ENCODE results near the gene SLC41A1.

Gene SLC41A1

GRCh38 chr1:205783904-205784303 is 29.1 kb downstream of the SLC41A1 start:
- peak; percentile 64 for DNase-seq (ENCODE audit: low read depth)
- no peak overlapping the region for H3K4me3 ChIP-seq (ENCODE audit: low read depth, low read length)
- no peak for TF ChIP-seq CTCF (IDR thresholded peaks at IDR 0.05; ENCODE audit: low read depth, low read length, missing control alignments)
- in situ Hi-C loops (cut with HindIII; ENCODE audit: low sequenced_read_pairs) = no loop called here

GRCh38 chr1:205783433-205783795 is 29.6 kb downstream of the SLC41A1 start:
- TF ChIP-seq CTCF (IDR thresholded peaks at IDR 0.05; ENCODE audit: low read depth, low read length, missing control alignments) = no peak
- H3K4me3 ChIP-seq (ENCODE audit: low read depth, low read length) = no peak overlapping the region
- in situ Hi-C loops (cut with HindIII; ENCODE audit: low sequenced_read_pairs) = no loop called here
- DNase-seq (ENCODE audit: low read depth) = no peak

GRCh38 chr1:205782627-205783432 is 30.2 kb downstream of the SLC41A1 start:
- DNase-seq (ENCODE audit: low read depth) = no peak
- no peak for TF ChIP-seq CTCF (IDR thresholded peaks at IDR 0.05; ENCODE audit: low read depth, low read length, missing control alignments)
- no peak overlapping the region for H3K4me3 ChIP-seq (ENCODE audit: low read depth, low read length)
- in situ Hi-C loops (cut with HindIII; ENCODE audit: low sequenced_read_pairs) = no loop called here

- no peak for DNase-seq (ENCODE audit: low read depth)
- H3K4me3 ChIP-seq (ENCODE audit: low read depth, low read length) = no peak overlapping the region
- in situ Hi-C loops (cut with HindIII; ENCODE audit: low sequenced_read_pairs) = no loop called here
- TF ChIP-seq CTCF (IDR thresholded peaks at IDR 0.05; ENCODE audit: low read depth, low read length, missing control alignments) = no peak
These were observed 32.7 kb downstream of the SLC41A1 start for GRCh38 chr1:205780335-205780734.

GRCh38 chr1:205777994-205778393 is 35.0 kb downstream of the SLC41A1 start:
- no peak for DNase-seq (ENCODE audit: low read depth)
- TF ChIP-seq CTCF (IDR thresholded peaks at IDR 0.05; ENCODE audit: low read depth, low read length, missing control alignments) = no peak
- no peak overlapping the region for H3K4me3 ChIP-seq (ENCODE audit: low read depth, low read length)
- in situ Hi-C loops (cut with HindIII; ENCODE audit: low sequenced_read_pairs) = no loop called here

- TF ChIP-seq CTCF (IDR thresholded peaks at IDR 0.05; ENCODE audit: low read depth, low read length, missing control alignments) = no peak
- in situ Hi-C loops (cut with HindIII; ENCODE audit: low sequenced_read_pairs) = no loop called here
- no peak for DNase-seq (ENCODE audit: low read depth)
- peak overlapping the region; percentile 83 for H3K4me3 ChIP-seq (ENCODE audit: low read depth, low read length)
These were observed 37.3 kb downstream of the SLC41A1 start for GRCh38 chr1:205775717-205776056.
